HG02943 (cell line): ENCODE data around the gene ELANE.

Experiments used
- ATAC-seq: cut with Tn5 transposase; IDR thresholded peaks from one replicate; pipeline ENCODE4 v1.9.1; 2021; ENCODE audit warnings: mild to moderate bottlenecking, low read depth, moderate library complexity; ENCODE audit not compliant: unreplicated experiment

The ELANE gene

GRCh38 chr19:858868-859843, 7.1 kb downstream of the ELANE start, which contains the start of gene CFD:
Gene CFD (plus strand): TSS chr19:859664. CDS start chr19:859690, 26 bp downstream.
- ATAC-seq, result no peak

DNA sequence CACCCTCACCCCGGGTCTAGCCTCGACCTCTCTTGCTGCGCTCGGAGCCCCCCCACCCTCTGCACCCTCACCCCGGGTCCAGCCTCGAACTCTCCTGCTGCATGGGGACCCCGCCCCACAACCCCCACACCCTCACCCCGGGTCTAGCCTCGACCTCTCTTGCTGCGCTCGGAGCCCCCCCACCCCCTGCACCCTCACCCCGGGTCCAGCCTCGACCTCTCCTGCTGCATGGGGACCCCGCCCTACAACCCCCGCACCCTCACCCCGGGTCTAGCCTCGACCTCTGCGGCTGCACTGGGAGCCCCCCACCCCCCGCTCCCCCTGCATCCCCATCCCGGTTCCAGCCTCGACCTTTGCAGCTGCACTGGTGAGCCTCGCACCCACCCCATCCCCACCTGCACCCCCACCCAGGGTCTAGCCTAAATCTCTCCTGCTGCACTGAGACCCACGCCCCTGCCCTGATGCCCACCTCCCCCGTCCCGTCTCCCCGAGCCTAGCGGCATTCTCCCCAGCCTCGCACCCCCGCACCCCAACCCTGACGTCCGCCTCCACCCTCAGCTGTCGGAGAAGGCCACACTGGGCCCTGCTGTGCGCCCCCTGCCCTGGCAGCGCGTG, 9.1 kb downstream of the ELANE start:
- no peak for ATAC-seq

DNA sequence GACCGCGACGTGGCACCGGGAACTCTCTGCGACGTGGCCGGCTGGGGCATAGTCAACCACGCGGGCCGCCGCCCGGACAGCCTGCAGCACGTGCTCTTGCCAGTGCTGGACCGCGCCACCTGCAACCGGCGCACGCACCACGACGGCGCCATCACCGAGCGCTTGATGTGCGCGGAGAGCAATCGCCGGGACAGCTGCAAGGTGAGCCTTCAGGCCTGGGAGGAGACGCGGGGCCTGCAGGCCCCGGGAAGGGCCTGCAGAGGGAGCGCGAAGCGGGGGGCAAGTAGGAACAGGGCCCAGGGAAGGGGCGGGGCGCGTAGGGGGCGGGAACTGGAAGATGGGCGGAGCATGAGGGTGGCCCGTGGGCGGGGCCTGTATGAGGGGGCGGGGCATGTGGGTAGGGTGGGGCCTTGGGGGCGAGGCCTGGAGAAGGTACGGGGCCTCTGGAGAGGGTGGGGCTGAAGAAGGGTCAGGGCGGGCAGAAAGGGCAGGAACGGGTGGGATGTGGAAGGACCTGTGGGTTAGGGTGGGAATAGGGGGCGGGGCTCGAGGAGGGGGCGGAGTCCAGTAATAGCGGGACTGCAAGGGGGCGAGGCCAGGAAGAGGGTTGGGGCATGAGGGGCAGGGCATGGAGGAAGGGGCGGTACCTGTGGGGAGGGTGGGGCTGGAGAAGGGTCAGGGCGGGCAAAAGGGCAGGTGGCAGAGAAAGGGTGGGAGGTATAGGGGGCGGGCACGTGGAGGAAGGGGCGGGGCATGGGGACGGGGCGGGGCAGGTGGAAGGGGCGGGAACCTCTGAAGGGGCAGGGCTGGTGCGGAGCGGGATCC, 9.9 kb downstream of the ELANE start:
- no peak for ATAC-seq

- ATAC-seq, result no peak
These were observed 10.6 kb downstream of the ELANE start for GRCh38 chr19:862581-863314.

DNA sequence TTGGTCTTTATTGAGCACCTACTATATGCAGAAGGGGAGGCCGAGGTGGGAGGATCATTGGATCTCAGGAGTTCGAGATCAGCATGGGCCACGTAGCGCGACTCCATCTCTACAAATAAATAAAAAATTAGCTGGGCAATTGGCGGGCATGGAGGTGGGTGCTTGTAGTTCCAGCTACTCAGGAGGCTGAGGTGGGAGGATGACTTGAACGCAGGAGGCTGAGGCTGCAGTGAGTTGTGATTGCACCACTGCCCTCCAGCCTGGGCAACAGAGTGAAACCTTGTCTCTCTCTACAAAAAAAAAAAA, 11.2 kb downstream of the ELANE start:
- ATAC-seq, result no peak

DNA sequence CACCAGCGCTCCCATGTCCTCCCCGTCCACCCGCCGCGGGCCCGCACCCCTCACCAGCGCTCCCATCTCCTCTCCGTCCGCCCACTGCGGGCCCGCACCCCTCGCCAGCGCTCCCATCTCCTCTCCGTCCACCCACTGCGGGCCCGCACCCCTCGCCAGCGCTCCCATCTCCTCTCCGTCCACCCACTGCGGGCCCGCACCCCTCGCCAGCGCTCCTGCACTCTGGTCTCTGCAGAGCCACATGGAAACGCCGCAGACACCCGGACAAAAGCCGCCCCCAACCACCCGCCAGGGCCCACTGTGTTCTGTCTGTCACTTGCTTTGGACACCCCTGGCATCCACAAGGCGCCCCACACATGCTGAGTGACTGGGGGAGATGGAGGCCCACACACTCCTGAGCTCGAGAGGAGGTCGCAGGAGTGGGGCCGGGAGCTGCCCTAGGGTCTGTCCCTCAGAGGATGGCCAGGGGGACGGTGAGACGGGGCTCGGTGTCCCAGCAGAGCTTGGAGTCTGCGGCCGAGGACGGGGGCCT, 14.7 kb downstream of the ELANE start:
- no peak for ATAC-seq

GRCh38 chr19:867301-867793, 15.2 kb downstream of the ELANE start:
- no peak for ATAC-seq

DNA sequence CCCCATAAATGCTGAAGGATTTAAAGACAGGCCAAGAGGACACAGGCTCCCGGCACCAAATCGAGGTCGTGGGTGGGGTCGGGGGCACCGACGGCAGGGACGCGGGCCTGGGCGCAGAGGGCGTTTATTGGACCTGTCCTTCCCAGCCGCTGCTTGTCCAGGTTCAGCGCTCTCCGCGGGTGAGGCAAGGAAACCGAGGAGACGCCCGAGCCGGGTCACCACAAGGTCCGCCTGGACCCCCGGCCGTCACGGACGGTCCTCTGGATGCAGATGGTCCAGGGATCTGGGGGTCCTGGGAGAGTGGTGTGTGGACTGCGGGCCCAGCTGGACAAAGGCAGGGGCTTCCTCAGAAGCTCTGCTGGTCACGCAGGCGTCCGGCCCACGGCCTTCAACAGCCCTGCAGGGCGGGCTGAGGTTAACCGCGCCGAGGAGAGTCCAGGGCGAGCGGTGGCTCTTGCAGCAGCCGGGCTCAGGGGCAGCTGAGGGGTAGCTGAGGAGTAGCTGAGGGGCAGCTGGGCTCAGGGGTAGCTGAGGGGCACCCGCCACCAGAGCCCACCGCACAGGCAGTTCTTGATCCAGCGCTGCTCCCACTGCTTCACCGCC, 15.9 kb downstream of the ELANE start:
- ATAC-seq, result no peak

- no peak for ATAC-seq
These were observed 16.5 kb downstream of the ELANE start for GRCh38 chr19:868458-869244.

DNA sequence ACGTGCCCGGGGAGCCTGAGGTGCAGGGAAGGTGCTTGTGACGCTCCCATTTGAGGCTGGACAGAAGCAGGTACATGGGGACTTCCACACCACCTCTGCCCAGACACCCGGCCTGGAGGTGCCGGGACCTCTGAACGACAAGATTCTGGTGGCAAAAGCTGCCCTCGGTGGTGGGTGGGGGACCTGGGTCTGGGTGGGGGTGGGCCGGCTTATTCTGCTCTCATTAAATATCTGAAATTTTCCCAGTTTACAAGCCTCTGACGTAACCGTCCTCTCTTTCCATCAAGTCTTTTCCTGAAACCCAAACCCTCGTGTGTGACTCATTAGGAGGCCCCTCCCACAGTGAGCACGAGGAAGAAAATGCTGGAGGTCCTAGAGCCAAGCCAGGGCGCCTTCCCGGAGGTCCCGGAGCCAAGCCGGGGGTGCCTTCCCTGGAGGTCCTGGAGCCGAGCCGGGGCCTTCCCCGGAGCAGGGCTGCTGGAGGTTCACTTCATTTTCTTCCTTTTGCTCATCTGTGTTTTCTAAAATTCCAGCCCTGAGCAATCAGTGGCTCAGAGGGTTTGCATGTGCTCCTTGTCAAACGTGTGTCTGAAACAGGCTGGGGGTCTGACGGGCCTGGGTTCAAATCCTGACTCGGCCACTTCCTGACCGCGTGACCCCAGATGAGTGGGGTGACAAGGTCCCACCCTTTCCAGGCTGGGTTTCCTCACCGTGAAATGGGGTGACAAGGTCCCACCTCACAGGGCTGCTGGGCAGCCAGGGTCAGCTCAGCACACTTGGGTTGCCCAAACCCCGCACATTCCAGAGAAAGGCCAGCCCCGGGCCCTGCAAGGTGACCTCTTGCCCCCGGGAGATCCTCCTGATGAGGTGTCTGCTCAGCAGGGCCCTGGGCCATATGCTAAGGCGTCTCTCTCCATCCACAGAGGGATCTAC, 17.4 kb downstream of the ELANE start:
- no peak for ATAC-seq

DNA sequence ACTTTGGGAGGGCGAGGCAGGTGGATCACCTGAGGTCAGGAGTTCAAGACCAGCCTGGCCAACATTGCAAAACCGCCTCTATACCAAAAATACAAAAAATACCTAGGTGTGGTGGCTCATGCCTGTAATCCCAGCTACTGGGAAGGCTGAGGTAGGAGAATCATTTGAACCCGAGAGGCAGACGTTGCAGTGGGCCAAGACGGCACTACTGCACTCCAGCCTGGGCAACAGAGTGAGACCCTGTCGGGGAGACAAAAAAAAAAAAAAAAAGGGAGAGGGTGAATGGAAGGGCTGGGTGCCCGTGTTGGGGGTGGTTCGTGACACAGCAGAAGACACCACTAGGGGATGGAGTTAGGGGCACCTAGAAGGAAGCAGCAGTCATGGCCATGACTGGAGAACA, 18.2 kb downstream of the ELANE start:
- ATAC-seq, result no peak

- no peak for ATAC-seq
These were observed 18.9 kb downstream of the ELANE start for GRCh38 chr19:870963-871401.

DNA sequence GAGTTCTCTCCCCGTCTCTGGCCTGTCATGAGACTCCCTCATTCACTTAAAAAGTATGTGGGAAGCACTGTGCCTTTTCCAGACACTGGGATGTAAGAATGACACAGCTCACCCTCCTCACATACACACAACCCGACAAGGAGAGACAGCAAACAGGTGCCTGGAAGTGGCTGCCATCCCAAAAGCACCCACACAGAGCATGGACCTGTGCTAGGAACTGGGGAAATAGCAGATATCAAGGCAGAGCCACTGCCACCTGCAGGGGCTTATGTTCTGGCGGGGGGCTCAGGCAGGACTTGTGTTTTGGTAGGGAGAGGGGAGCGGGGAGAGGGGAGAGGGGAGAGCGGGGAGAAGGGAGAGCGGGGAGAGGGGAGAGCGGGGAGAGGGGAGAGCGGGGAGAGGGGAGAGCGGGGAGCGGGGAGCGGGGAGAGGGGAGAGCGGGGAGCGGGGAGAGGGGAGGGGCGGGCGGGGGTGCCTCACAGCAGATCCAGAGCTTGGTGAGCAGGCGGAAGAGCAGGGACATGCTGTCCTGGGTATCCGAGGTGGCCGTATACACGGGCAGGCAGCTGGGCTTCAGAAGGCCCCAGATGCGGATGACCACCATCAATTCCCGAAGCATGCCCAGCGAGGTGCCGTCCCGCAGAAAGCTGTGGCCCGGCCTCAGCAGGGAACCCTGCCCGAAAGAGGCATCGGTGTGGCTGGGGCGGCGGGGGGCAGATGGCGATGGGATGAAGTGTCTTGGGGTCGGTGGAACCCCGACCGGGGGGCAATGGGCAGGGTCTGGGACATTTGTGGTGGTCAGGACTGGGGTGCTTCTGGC, 19.6 kb downstream of the ELANE start:
- ATAC-seq, result no peak

DNA sequence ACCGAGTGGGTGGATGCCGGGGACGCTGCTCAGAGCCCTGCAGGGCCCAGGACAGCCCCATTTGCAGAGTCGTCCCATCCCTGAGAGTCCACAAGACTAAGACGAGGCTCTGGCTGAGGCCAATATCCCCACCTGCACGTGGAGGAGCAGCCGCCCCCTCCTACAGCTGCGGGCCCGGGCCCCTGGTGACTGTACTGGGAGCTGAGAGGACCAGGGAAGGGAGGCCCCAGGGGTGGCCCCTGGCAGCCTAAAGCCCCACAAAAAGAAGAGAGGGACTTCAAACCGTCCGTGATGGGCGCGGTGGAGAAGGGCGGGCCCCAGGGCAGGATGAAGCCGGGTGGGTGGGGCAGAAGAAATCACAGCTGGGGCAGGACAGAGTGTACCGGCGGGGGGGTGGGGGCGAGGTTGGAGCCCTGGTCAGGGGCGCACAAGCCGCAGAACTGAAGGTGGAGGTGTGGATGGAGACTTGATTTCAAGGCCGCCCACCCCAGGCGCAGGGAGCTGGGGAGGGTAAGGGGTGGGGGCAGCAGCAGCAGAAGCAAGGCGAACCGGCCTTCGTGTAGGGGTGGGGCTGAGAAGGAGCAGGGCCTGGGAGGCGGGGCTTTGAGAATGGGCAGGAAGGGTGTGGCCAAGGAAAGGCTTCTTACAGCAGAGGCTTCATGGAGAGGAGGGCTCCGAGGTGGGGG, 20.3 kb downstream of the ELANE start:
- ATAC-seq, result no peak

DNA sequence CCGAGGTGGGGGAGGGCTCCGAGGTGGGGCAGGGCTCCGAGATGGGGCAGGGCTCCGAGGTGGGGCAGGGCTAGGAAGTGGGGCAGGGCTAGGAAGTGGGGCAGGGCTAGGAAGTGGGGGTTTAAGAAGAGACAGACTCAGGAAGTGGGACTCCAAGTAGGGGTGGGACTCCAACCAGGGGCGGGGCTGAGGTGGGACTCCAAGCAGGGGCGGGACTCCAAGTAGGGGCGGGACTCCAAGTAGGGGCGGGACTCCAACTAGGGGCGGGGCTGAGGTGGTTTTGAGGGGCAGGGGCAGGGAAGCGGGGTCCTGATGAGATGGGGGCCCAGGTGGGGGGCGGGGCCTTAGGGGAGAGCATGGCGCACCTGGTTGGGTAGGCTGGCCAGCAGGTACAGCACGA, 21.0 kb downstream of the ELANE start:
- no peak for ATAC-seq

DNA sequence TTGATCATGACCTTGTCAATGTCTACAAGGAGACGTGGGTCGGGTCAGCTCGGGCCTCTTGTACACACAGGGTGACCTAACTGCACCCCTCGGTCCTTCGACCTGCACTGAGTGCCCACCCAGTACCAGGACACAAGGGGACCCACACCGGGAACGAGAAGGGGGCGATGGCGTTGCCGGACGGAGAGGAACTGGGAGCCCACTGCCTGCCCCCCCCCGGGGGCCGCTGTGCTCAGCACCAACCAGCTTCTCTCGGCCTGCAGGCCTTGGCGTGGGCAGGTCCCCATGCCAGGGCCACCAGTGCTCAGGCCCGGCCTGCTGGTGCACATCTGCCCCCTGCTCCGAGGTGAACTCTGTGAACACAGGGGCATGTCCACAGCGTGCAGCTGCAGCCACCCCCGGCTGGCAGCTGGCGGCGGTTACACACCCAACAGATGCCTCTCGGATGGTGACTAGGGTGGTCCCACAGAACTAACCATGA, 21.5 kb downstream of the ELANE start:
- no peak for ATAC-seq
